NB4 (cell line): Measurements from ENCODE around the gene GADD45G.

Experiments
- POLR2A ChIP-seq: IDR thresholded peaks from 2 replicates; pipeline ENCODE4 v1.6.1; 2011; ENCODE audit warnings: mild to moderate bottlenecking; ENCODE audit not compliant: insufficient read length; ENCODE audit errors: extremely low read depth
- TF ChIP-seq, protein P1 (sequence below): IDR thresholded peaks from one replicate; pipeline ENCODE4 v1.5.1; 2012; ENCODE audit warnings: low read depth, low read length
- TF ChIP-seq, protein P2 (sequence below): IDR thresholded peaks from 2 replicates; pipeline ENCODE4 v1.6.1; 2011; ENCODE audit warnings: low read depth, low read length

DNA sequence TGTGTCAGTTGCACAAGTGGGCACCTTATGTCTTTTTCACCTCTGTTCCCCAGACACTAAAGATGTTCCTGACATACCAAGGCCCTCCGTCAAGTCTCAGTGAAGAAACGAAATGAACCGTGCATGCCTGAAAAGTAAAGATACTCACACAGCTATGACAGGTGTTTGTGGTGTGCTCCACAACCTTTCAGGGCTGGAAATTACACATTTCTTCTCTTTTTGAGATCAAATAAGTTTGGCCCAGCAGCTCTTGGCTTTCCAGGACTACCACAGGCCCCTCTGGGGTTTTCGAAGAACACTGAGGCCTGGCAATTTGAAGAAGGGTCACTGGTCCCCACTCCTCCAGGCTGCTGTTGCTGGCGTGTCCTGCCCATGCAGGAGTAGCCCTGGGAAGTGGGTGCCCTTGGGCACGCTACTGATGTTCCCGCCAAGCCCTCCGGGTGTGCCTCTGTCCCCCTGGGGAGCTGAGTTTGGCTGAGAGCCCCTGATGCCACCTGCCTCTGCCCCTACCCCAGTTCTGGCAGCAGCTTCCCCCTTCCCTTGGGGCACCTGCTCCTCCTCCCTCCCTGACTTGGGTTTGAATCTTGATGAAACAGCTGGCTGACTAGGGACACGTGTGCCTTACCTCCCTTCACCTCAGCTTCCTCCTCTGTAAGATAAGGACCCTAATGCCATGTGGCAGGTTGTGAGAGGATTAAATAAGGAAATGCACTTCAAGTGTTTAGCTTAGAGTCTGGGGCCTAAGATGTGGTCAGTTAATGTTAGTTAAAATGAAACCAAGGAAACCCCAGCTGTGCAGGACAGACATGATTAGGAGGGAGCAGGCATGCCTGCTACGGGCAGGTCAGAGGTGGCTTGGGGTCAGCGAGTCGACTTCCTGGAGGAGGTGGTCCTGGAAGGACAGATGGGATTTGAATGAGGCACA, 49.1 kb upstream of the GADD45G start:
- TF ChIP-seq, protein P1, sequence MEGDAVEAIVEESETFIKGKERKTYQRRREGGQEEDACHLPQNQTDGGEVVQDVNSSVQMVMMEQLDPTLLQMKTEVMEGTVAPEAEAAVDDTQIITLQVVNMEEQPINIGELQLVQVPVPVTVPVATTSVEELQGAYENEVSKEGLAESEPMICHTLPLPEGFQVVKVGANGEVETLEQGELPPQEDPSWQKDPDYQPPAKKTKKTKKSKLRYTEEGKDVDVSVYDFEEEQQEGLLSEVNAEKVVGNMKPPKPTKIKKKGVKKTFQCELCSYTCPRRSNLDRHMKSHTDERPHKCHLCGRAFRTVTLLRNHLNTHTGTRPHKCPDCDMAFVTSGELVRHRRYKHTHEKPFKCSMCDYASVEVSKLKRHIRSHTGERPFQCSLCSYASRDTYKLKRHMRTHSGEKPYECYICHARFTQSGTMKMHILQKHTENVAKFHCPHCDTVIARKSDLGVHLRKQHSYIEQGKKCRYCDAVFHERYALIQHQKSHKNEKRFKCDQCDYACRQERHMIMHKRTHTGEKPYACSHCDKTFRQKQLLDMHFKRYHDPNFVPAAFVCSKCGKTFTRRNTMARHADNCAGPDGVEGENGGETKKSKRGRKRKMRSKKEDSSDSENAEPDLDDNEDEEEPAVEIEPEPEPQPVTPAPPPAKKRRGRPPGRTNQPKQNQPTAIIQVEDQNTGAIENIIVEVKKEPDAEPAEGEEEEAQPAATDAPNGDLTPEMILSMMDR: no peak
- no peak for TF ChIP-seq POLR2A
- TF ChIP-seq, protein P2, sequence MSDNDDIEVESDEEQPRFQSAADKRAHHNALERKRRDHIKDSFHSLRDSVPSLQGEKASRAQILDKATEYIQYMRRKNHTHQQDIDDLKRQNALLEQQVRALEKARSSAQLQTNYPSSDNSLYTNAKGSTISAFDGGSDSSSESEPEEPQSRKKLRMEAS: peak; percentile 97
